A549 (cell line): ENCODE measurements around the gene C10orf105. TPM values are rescaled to one million over a fixed set of nuclear protein-coding genes. Genes with fewer than 3 reads are reported as not detected.

Experiments used
- ATAC-seq, 2 experiments: fragments of 200-7000 bp in 1 of 2; fragments of >200 bp in 1 of 2; cut with Nextera tagmentation in 1 of 2; cut with Tn5 transposase in 1 of 2; 3 replicates each; pipeline versions ENCODE4 v1.8.0 to v1.9.1; 2018 to 2020; ENCODE audit warnings: mild to moderate bottlenecking in 1 of 2, moderate library complexity in 1 of 2
- CTCF ChIA-PET: fragments of 300-600 bp; sonication (Branson Sonifier 250); formaldehyde crosslinking; extraction: SDS; loops from one replicate; lab custom pipeline; 2021; ENCODE audit warnings: antibody characterized with exemption, inconsistent platforms; lab: Yijun Ruan, JAX
- POLR2A ChIA-PET: fragments of 350-600 bp; formaldehyde crosslinking; extraction: SDS; loops from one replicate; lab custom pipeline; 2021; ENCODE audit warnings: antibody characterized with exemption, inconsistent platforms; lab: Yijun Ruan, JAX
- DNase-seq, 2 experiments: peaks; one replicate each; pipeline versions ENCODE4 v3.0.0 to v3.0.0-alpha.2; 2011 to 2016; ENCODE audit warnings: low read depth in 1 of 2, low spot score in 1 of 2
- FAIRE-seq: peaks from 2 replicates; lab custom pipeline; 2011; peaks lifted over from hg19 to GRCh38; lab: Jason Lieb, UNC
- H3K27ac ChIP-seq, 2 experiments: fragments of >200 bp; sonication (Bioruptor Twin); formaldehyde crosslinking; 3 replicates each; pipeline ENCODE4 v1.5.1; 2016 to 2017
- H3K4me1 ChIP-seq: fragments of >200 bp; sonication (Bioruptor Twin); formaldehyde crosslinking; 3 replicates; pipeline ENCODE4 v1.6.1; 2016
- H3K4me2 ChIP-seq: fragments of >200 bp; sonication (Bioruptor Twin); formaldehyde crosslinking; 3 replicates; pipeline ENCODE4 v1.6.1; 2016
- H3K4me3 ChIP-seq: fragments of >200 bp; sonication (Bioruptor Twin); formaldehyde crosslinking; 3 replicates; pipeline ENCODE4 v1.5.1; 2016
- H3K9me3 ChIP-seq: fragments of >200 bp; sonication (Bioruptor Twin); formaldehyde crosslinking; 3 replicates; pipeline ENCODE4 v1.6.1; 2016
- BHLHE40 ChIP-seq: IDR thresholded peaks from 2 replicates; pipeline ENCODE4 v1.6.1; 2012; ENCODE audit warnings: low read depth, low read length, inconsistent platforms
- CEBPB ChIP-seq, 2 experiments: fragments of >200 bp in 1 of 2; sonication (Bioruptor Twin) in 1 of 2; formaldehyde crosslinking in 1 of 2; IDR thresholded peaks; 2 replicates each; pipeline ENCODE4 v1.6.1; 2012 to 2016
- CHD2 ChIP-seq: fragments of 150-350 bp; IDR thresholded peaks from 2 replicates; pipeline ENCODE4 v1.6.1; 2014; ENCODE audit warnings: low read length; ENCODE audit not compliant: partially characterized antibody
- E2F6 ChIP-seq: IDR thresholded peaks from 2 replicates; pipeline ENCODE4 v1.6.1; 2012; ENCODE audit warnings: low read depth, borderline replicate concordance
- EHMT2 ChIP-seq: fragments of 200-600 bp; sonication (generic); IDR thresholded peaks from 2 replicates; pipeline ENCODE4 v1.6.1; 2016; ENCODE audit warnings: antibody characterized with exemption, low read depth, mild to moderate bottlenecking, moderate library complexity
- EP300 ChIP-seq, 2 experiments: fragments of >200 bp; sonication (Bioruptor Twin); formaldehyde crosslinking; IDR thresholded peaks; 2 replicates in 1 of 2; 3 replicates in 1 of 2; pipeline ENCODE4 v1.6.1; 2016 to 2017
- FOSL2 ChIP-seq, 2 experiments: fragments of 450-650 bp in 1 of 2; fragments of >200 bp in 1 of 2; sonication (Bioruptor Twin) in 1 of 2; formaldehyde crosslinking; IDR thresholded peaks; 2 replicates each; pipeline versions ENCODE4 v1.5.0 to v1.6.1; 2016 to 2020; ENCODE audit warnings: mild to moderate bottlenecking in 1 of 2, moderate library complexity in 1 of 2
- GATA3 ChIP-seq: IDR thresholded peaks from 2 replicates; pipeline ENCODE4 v1.6.1; 2012; ENCODE audit warnings: borderline replicate concordance
- HDAC2 ChIP-seq: fragments of 200-600 bp; sonication (generic); IDR thresholded peaks from 2 replicates; pipeline ENCODE4 v1.6.1; 2016
- HEYL ChIP-seq: fragments of 250-450 bp; sonication (Bioruptor Pico); IDR thresholded peaks from 2 replicates; pipeline ENCODE4 v1.8.0; 2021; ENCODE audit warnings: mild to moderate bottlenecking, moderate library complexity
- HMGXB4 ChIP-seq: fragments of 250-450 bp; sonication (Bioruptor Pico); IDR thresholded peaks from 2 replicates; pipeline ENCODE4 v1.5.0; 2021; ENCODE audit warnings: mild to moderate bottlenecking, moderate library complexity, borderline replicate concordance
- HOXB13 ChIP-seq: fragments of 250-450 bp; sonication (Bioruptor Pico); IDR thresholded peaks from 2 replicates; pipeline ENCODE4 v1.5.0; 2020; ENCODE audit warnings: low read depth, mild to moderate bottlenecking, moderate library complexity
- KDM1A ChIP-seq: fragments of 200-600 bp; sonication (generic); IDR thresholded peaks from 2 replicates; pipeline ENCODE4 v1.6.1; 2016; ENCODE audit warnings: low read depth, mild to moderate bottlenecking
- KDM5A ChIP-seq: fragments of 200-600 bp; sonication (generic); IDR thresholded peaks from 2 replicates; pipeline ENCODE4 v1.6.1; 2016; ENCODE audit warnings: antibody characterized with exemption, mild to moderate bottlenecking
- NFE2L2 ChIP-seq: fragments of 150-350 bp; conservative IDR thresholded peaks from 2 replicates; pipeline ENCODE4 v1.6.1; 2014; ENCODE audit warnings: low read length
- NR3C1 ChIP-seq: fragments of >200 bp; sonication (Bioruptor Twin); formaldehyde crosslinking; IDR thresholded peaks from 3 replicates; pipeline ENCODE4 v1.6.1; 2017
- PBX3 ChIP-seq: IDR thresholded peaks from 2 replicates; pipeline ENCODE4 v1.6.1; 2012
- PHF8 ChIP-seq: fragments of 200-600 bp; sonication (generic); IDR thresholded peaks from 2 replicates; pipeline ENCODE4 v1.6.1; 2016; ENCODE audit warnings: low read depth, mild to moderate bottlenecking, antibody characterized with exemption, moderate library complexity, borderline replicate concordance
- POLR2A ChIP-seq: IDR thresholded peaks from 2 replicates; pipeline ENCODE4 v1.6.1; 2012; ENCODE audit warnings: mild to moderate bottlenecking, low read length
- REST ChIP-seq: fragments of 200-600 bp; sonication (generic); IDR thresholded peaks from 2 replicates; pipeline ENCODE4 v1.6.1; 2016; ENCODE audit warnings: antibody characterized with exemption, mild to moderate bottlenecking, moderate library complexity
- RFX5 ChIP-seq: fragments of 450-650 bp; IDR thresholded peaks from 2 replicates; pipeline ENCODE4 v1.7.1; 2014; ENCODE audit warnings: antibody characterized with exemption, mild to moderate bottlenecking, moderate library complexity
- SREBF2 ChIP-seq: fragments of 450-650 bp; IDR thresholded peaks from 2 replicates; pipeline ENCODE4 v1.6.1; 2014; ENCODE audit warnings: mild to moderate bottlenecking, moderate library complexity
- TFCP2L1 ChIP-seq: fragments of 250-450 bp; sonication (Bioruptor Pico); IDR thresholded peaks from 2 replicates; pipeline ENCODE4 v1.5.0; 2021; ENCODE audit warnings: mild to moderate bottlenecking
- USF2 ChIP-seq: fragments of 450-650 bp; IDR thresholded peaks from 2 replicates; pipeline ENCODE4 v1.6.1; 2014; ENCODE audit warnings: antibody characterized with exemption
- ZC3H11A ChIP-seq: fragments of 450-650 bp; IDR thresholded peaks from 2 replicates; pipeline ENCODE4 v1.6.1; 2014; ENCODE audit warnings: antibody characterized with exemption, mild to moderate bottlenecking
- ZFP36 ChIP-seq: fragments of 450-650 bp; IDR thresholded peaks from 2 replicates; pipeline ENCODE4 v1.6.1; 2014; ENCODE audit warnings: borderline replicate concordance; ENCODE audit not compliant: partially characterized antibody
- WGBS: methylation state at CpG from one replicate; pipeline ENCODE4 v1.1.6; 2017; ENCODE audit errors: missing lambda C conversion rate; 5-methylcytosine and 5-hydroxymethylcytosine counted together
- polyA plus RNA-seq, 4 experiments: library from polyadenylated mRNA; depleted of rRNA in 3 of 4; stranded (reverse); fragments of >200 nt; fragmentation: RNase III in 1 of 4; extraction: RNeasy Plus Mini Kit Qiagen cat#74134 plus additional on column Dnase treatment in 1 of 4; gene quantifications; 2 replicates in 3 of 4; 3 replicates in 1 of 4; pipeline ENCODE4 v1.2.3, GENCODE V29; 2011 to 2017

C10orf105 gene
- polyA plus RNA-seq, 2 of the 4 experiments (the other 2 are of a cell fraction), result not detected

- 78% methylated on average over 6 of the region's 6 CpGs for WGBS
- H3K4me2 ChIP-seq, result no peak overlapping the region
- no peak for TF ChIP-seq TFCP2L1 (CRISPR knock-in tag)
- TF ChIP-seq REST, result no peak
- TF ChIP-seq HDAC2, result no peak
- TF ChIP-seq KDM1A, result no peak
- TF ChIP-seq HOXB13, result no peak
- TF ChIP-seq EHMT2, result no peak
- TF ChIP-seq CHD2, result no peak
- no peak for TF ChIP-seq SREBF2
- TF ChIP-seq FOSL2 (IDR thresholded peaks at IDR 0.05), result no peak
- TF ChIP-seq FOSL2 (CRISPR knock-in tag; IDR thresholded peaks at IDR 0.05), result no peak
- no peak for TF ChIP-seq USF2
- TF ChIP-seq ZFP36, result no peak
- ATAC-seq (no peak), DNase-seq (no peak), FAIRE-seq (no peak)
- H3K4me1 ChIP-seq, result peaks cover 7% of the 10 kb centered on the region
- ChIA-PET CTCF (interaction anchor here (1.1 to 3.1 kb wide), 5 partner anchors 8 to 407 kb away, joined by 3 to 23 read pairs (median 4); no protein-coding TSS in a partner anchor), POLR2A (no interaction called here)
- no peak overlapping the region for H3K27ac ChIP-seq
- no peak overlapping the region for H3K4me3 ChIP-seq
- H3K9me3 ChIP-seq, result no peaks in the 10 kb centered on the region
Observed at GRCh38 chr10:71721313-71721712, 1.7 kb upstream of the C10orf105 start.

- CTCF ChIA-PET, result interaction anchor here (0.7 to 3.1 kb wide), 7 partner anchors 10 to 406 kb away, joined by 3 to 23 read pairs (median 5); partner anchors contain the start of gene VSIR
- FAIRE-seq, result no peak
Observed at GRCh38 chr10:71720288-71720687, 710 bp upstream of the C10orf105 start.

More at GRCh38 chr10:71720288-71720687, 710 bp upstream of the C10orf105 start:
- H3K4me3 ChIP-seq, result no peak overlapping the region
- no peak overlapping the region for H3K4me2 ChIP-seq
- H3K27ac ChIP-seq, result no peak overlapping the region
- DNase-seq (no peak), ATAC-seq (no peak)
- WGBS, result 86% methylated on average over 4 of the region's 4 CpGs
- TF ChIP-seq ZC3H11A (no peak), PHF8 (no peak), EP300 (IDR thresholded peaks at IDR 0.05) (no peak), PBX3 (no peak), CHD2 (no peak), CEBPB (IDR thresholded peaks at IDR 0.05) (no peak), REST (no peak), POLR2A (no peak), NFE2L2 (no peak), HEYL (no peak), NR3C1 (no peak), E2F6 (no peak), HMGXB4 (no peak), ZFP36 (no peak), KDM5A (no peak), BHLHE40 (no peak), GATA3 (no peak), RFX5 (no peak)
- POLR2A ChIA-PET, result interaction anchor here (0.6 kb wide), 1 partner anchor 53 kb away, joined by 3 read pairs; the partner anchor contains the start of gene VSIR
- H3K4me1 ChIP-seq, result no peaks in the 10 kb centered on the region
- no peaks in the 10 kb centered on the region for H3K9me3 ChIP-seq
